ENCODE measurements around the gene C1orf35. TPM values are rescaled to one million over a fixed set of nuclear protein-coding genes. Genes with fewer than 3 reads are reported as not detected.
A peak's percentile ranks its signal among the peaks of the same experiment; 100 is the strongest.

The C1orf35 gene
- total and polyA plus RNA-seq, 9 of the 15 experiments (the other 6 are each of a cell fraction or from before 2014, with no cell fraction given): 3.2 to 48.7 (median 12.5) TPM

GRCh38 chr1:228145463-228146416, 42.6 kb upstream of the C1orf35 start (continued):
- TF ChIP-seq CHD7 (IDR thresholded peaks at IDR 0.05; ENCODE audit: low read depth, low read length) (no peak), CCNT2 (IDR thresholded peaks at IDR 0.05; ENCODE audit: borderline replicate concordance, extremely low read depth, insufficient read length, low read depth, low read length) (peak; percentile 83), NR3C1 (CRISPR knock-in tag; IDR thresholded peaks at IDR 0.05) (no peak), HOXB6 (CRISPR knock-in tag; IDR thresholded peaks at IDR 0.05; ENCODE audit: borderline replicate concordance) (no peak), MITF (IDR thresholded peaks at IDR 0.05) (no peak), TSC22D4 (tag; IDR thresholded peaks at IDR 0.05) (no peak), HNRNPK (IDR thresholded peaks at IDR 0.05; ENCODE audit: low read depth, low read length, poor library complexity, severe bottlenecking) (no peak), JUNB (CRISPR knock-in tag; conservative IDR thresholded peaks at IDR 0.05) (no peak; the same call in 1 of the 2 replicates), IFI16 (CRISPR knock-in tag; IDR thresholded peaks at IDR 0.05) (no peak), CSDE1 (IDR thresholded peaks at IDR 0.05) (no peak), SRF (CRISPR knock-in tag; IDR thresholded peaks at IDR 0.05) (peak in 1 of 2 experiments; percentile 66; a peak in 1 of 4 replicates), FOXJ3 (CRISPR knock-in tag; IDR thresholded peaks at IDR 0.05) (no peak), PCBP2 (IDR thresholded peaks at IDR 0.05; ENCODE audit: low read depth, low read length, poor library complexity, severe bottlenecking) (no peak), RFX1 (IDR thresholded peaks at IDR 0.05) (no peak)
